Nephron progenitor cell (in vitro differentiated cells): ENCODE measurements around the gene GRIK1.

Source experiments
- DNase-seq: peaks from one replicate; pipeline ENCODE4 v3.0.0; 2021
- H3K27ac Mint-ChIP-seq: 2 replicates; pipeline ENCODE4 v1.8.0; 2021; ENCODE audit warnings: mild to moderate bottlenecking, moderate library complexity, mixed read lengths
- H3K27me3 Mint-ChIP-seq: 2 replicates; pipeline ENCODE4 v1.8.0; 2021; ENCODE audit warnings: mild to moderate bottlenecking, low read depth, mixed read lengths; ENCODE audit not compliant: poor library complexity
- H3K36me3 Mint-ChIP-seq: 2 replicates; pipeline ENCODE4 v1.8.0; 2021; ENCODE audit warnings: low read depth, mixed read lengths
- H3K4me1 Mint-ChIP-seq: 2 replicates; pipeline ENCODE4 v1.8.0; 2021; ENCODE audit warnings: mixed read lengths
- H3K4me3 Mint-ChIP-seq: 2 replicates; pipeline ENCODE4 v1.8.0; 2021; ENCODE audit warnings: mild to moderate bottlenecking, moderate library complexity, mixed read lengths
- H3K9me3 Mint-ChIP-seq: 2 replicates; pipeline ENCODE4 v1.8.0; 2021; ENCODE audit warnings: mild to moderate bottlenecking, moderate library complexity, mixed read lengths
- CTCF ChIP-seq: fragments of 200-600 bp; sonication (generic); IDR thresholded peaks from 2 replicates; pipeline ENCODE4 v1.5.0; 2021; ENCODE audit warnings: antibody characterized with exemption

GRIK1 gene

GRCh38 chr21:29827647-29828046 lies 112.1 kb downstream of the GRIK1 start:
- no peak overlapping the region for H3K4me3 Mint-ChIP-seq

GRCh38 chr21:29827236-29827635 lies 112.6 kb downstream of the GRIK1 start:
- H3K4me1 Mint-ChIP-seq: no peaks in the 10 kb centered on the region
- no peak overlapping the region for H3K27ac Mint-ChIP-seq
- peaks cover 19% of the 10 kb centered on the region for H3K9me3 Mint-ChIP-seq
- H3K36me3 Mint-ChIP-seq: no peaks in the 10 kb centered on the region
- H3K27me3 Mint-ChIP-seq: peaks cover 4% of the 10 kb centered on the region
- DNase-seq: no peak
- TF ChIP-seq CTCF: no peak
- no peak overlapping the region for H3K4me3 Mint-ChIP-seq

More at GRCh38 chr21:29827647-29828046, 112.1 kb downstream of the GRIK1 start:
- Mint-ChIP-seq H3K27ac (no peak overlapping the region), H3K4me1 (no peaks in the 10 kb centered on the region), H3K9me3 (peaks cover 23% of the 10 kb centered on the region), H3K36me3 (peaks cover under 1% of the 10 kb centered on the region), H3K27me3 (peaks cover 4% of the 10 kb centered on the region)
- DNase-seq: no peak
- TF ChIP-seq CTCF: no peak

GRCh38 chr21:29826386-29826785 lies 113.4 kb downstream of the GRIK1 start:
- DNase-seq: no peak
- Mint-ChIP-seq H3K27ac (no peak overlapping the region), H3K4me1 (no peaks in the 10 kb centered on the region), H3K27me3 (peaks cover 4% of the 10 kb centered on the region), H3K4me3 (no peak overlapping the region), H3K36me3 (no peaks in the 10 kb centered on the region), H3K9me3 (peaks cover 11% of the 10 kb centered on the region)
- no peak for TF ChIP-seq CTCF

- TF ChIP-seq CTCF: no peak
- Mint-ChIP-seq H3K4me3 (no peak overlapping the region), H3K9me3 (peaks cover 8% of the 10 kb centered on the region), H3K36me3 (no peaks in the 10 kb centered on the region), H3K27me3 (no peaks in the 10 kb centered on the region), H3K27ac (no peak overlapping the region), H3K4me1 (no peaks in the 10 kb centered on the region)
- no peak for DNase-seq
Observed at GRCh38 chr21:29825936-29826335, 113.9 kb downstream of the GRIK1 start.

GRCh38 chr21:29825345-29825744 lies 114.5 kb downstream of the GRIK1 start:
- no peaks in the 10 kb centered on the region for H3K27me3 Mint-ChIP-seq
- H3K36me3 Mint-ChIP-seq: no peaks in the 10 kb centered on the region
- peaks cover 2% of the 10 kb centered on the region for H3K4me1 Mint-ChIP-seq
- H3K9me3 Mint-ChIP-seq: peaks cover 8% of the 10 kb centered on the region
- no peak overlapping the region for H3K4me3 Mint-ChIP-seq
- DNase-seq: no peak
- no peak for TF ChIP-seq CTCF
- no peak overlapping the region for H3K27ac Mint-ChIP-seq

GRCh38 chr21:29822064-29822463 lies 117.7 kb downstream of the GRIK1 start:
- Mint-ChIP-seq H3K4me1 (peaks cover 16% of the 10 kb centered on the region), H3K27me3 (peaks cover 2% of the 10 kb centered on the region), H3K9me3 (no peaks in the 10 kb centered on the region), H3K27ac (no peak overlapping the region), H3K4me3 (no peak overlapping the region), H3K36me3 (no peaks in the 10 kb centered on the region)
- no peak for DNase-seq
- no peak for TF ChIP-seq CTCF
